BE2C (cell line): Measurements from ENCODE around the gene MFSD2A.
"Not testable (repeated sequence)": the region's sequence is repeated elsewhere in the genome, so short reads cannot be mapped to it uniquely, and the experiment has no call there.

Experiments
- DNase-seq: peaks from one replicate; pipeline ENCODE4 v3.0.0-alpha.2; 2020
- H3K27me3 ChIP-seq: fragments of 250-450 bp; sonication (Bioruptor Pico); 2 replicates; pipeline ENCODE4 v1.5.1; 2020; ENCODE audit warnings: mild to moderate bottlenecking
- H3K36me3 ChIP-seq: fragments of 250-450 bp; sonication (Bioruptor Pico); 2 replicates; pipeline ENCODE4 v1.5.1; 2020; ENCODE audit warnings: mild to moderate bottlenecking
- H3K4me1 ChIP-seq: fragments of 250-450 bp; sonication (Bioruptor Pico); 2 replicates; pipeline ENCODE4 v1.5.1; 2020
- H3K4me3 ChIP-seq: 2 replicates; pipeline ENCODE4 v1.5.1; 2011; ENCODE audit warnings: low read depth, low read length
- H3K9me3 ChIP-seq: fragments of 250-450 bp; sonication (Bioruptor Pico); 2 replicates; pipeline ENCODE4 v1.5.1; 2020
- CTCF ChIP-seq: IDR thresholded peaks from 2 replicates; pipeline ENCODE4 v1.5.1; 2012; ENCODE audit warnings: mild to moderate bottlenecking, low read depth, low read length

Gene MFSD2A

GRCh38 chr1:39979654-39980053 lies 24.7 kb downstream of the MFSD2A start:
- TF ChIP-seq CTCF: no peak
- H3K9me3 ChIP-seq: no peaks in the 10 kb centered on the region
- H3K4me1 ChIP-seq: no peaks in the 10 kb centered on the region
- DNase-seq: no peak
- H3K27me3 ChIP-seq: no peaks in the 10 kb centered on the region
- no peaks in the 10 kb centered on the region for H3K36me3 ChIP-seq
- H3K4me3 ChIP-seq: no peak overlapping the region

DNA sequence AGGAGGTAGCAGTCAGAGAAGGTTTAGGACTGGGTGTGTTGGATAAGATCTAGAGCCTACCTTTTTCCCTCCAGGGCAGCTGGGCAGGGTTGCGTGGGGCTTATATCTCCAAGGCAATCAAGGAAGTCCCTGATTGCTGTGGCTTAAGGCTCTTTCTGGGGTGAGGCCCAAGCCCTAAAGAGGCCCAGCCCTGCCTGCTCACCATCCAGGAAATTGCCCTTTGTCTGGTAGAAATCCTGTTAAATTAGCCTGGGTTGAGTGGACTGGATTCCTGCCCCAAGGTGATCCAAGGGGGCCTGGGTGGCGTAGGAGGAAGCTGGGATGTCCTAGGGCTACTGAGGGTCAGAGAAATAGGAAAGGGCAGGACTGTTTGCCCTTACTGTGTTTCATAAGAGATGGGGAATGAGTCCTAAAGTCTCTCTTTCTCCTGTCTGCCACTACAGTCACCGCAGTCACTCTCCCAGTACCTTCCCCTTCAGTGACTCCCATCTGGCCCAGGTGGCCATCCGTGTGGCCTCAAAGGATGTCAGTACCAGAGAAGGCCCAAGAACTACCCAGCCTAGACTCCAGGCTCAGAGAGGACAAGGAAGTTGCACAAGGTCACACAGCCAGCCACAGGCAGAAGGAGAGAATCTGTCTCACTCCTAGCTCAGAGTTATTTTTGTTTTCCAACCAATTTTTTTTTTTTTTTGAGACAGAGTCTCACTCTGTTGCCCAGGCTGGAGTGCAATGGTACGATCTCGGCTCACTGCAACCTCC lies 25.8 kb downstream of the MFSD2A start:
- DNase-seq: no peak
- H3K4me1 ChIP-seq: no peaks in the 10 kb centered on the region
- no peak for TF ChIP-seq CTCF

DNA sequence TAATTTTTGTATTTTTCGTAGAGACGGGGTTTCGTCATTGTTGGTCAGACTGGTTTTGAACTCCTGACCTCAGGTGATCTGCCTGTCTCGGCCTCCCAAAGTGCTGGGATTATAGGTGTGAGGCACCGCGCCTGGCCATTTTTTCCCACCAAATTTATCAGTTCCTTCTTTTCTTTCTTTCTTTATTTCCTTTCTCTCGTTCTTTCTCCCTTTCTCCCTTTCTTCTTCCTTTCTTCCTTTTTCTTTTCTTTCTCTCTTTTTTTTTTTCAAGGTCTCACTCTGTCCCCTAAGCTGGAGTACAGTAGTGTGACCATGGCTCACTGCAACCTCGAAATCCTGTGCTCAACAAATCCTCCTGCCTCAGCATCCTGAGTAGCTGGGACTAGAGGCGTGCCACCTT lies 26.4 kb downstream of the MFSD2A start:
- H3K36me3 ChIP-seq: no peaks in the 10 kb centered on the region
- no peak overlapping the region for H3K4me3 ChIP-seq
- H3K27me3 ChIP-seq: no peaks in the 10 kb centered on the region
- no peaks in the 10 kb centered on the region for H3K4me1 ChIP-seq
- no peaks in the 10 kb centered on the region for H3K9me3 ChIP-seq
- DNase-seq: no peak
- no peak for TF ChIP-seq CTCF

More for the DNA sequence above, 25.8 kb downstream of the MFSD2A start:
- Histone ChIP-seq H3K9me3 (no peaks in the 10 kb centered on the region), H3K27me3 (no peaks in the 10 kb centered on the region), H3K36me3 (no peaks in the 10 kb centered on the region), H3K4me3 (no peak overlapping the region)

- H3K36me3 ChIP-seq: no peaks in the 10 kb centered on the region
- no peak for DNase-seq
- TF ChIP-seq CTCF: no peak
Observed at GRCh38 chr1:39981945-39982344, 27.0 kb downstream of the MFSD2A start.

GRCh38 chr1:39984480-39984879 lies 29.5 kb downstream of the MFSD2A start:
- H3K36me3 ChIP-seq, H3K9me3 ChIP-seq, H3K4me3 ChIP-seq, H3K4me1 ChIP-seq, DNase-seq, H3K27me3 ChIP-seq: not testable (repeated sequence)

More at GRCh38 chr1:39981945-39982344, 27.0 kb downstream of the MFSD2A start:
- Histone ChIP-seq H3K9me3 (no peaks in the 10 kb centered on the region), H3K4me1 (no peaks in the 10 kb centered on the region), H3K4me3 (no peak overlapping the region), H3K27me3 (no peaks in the 10 kb centered on the region)

GRCh38 chr1:39984951-39985350 lies 30.0 kb downstream of the MFSD2A start:
- Histone ChIP-seq H3K4me3 (no peak overlapping the region), H3K4me1 (no peaks in the 10 kb centered on the region), H3K9me3 (no peaks in the 10 kb centered on the region), H3K36me3 (no peaks in the 10 kb centered on the region), H3K27me3 (no peaks in the 10 kb centered on the region)
- no peak for DNase-seq
- no peak for TF ChIP-seq CTCF
